RKO (cell line): ENCODE measurements around the gene COX19.

Source experiments
- DNase-seq: peaks from one replicate; pipeline ENCODE4 v3.0.0-alpha.2; 2016; ENCODE audit warnings: low spot score

COX19 gene

GRCh38 chr7:974820-975681 lies at the start of gene COX19:
Gene COX19, minus strand, starts transcription at chr7:975549. Its CDS starts 40 bp downstream, at chr7:975509.
- peak; percentile 88 for DNase-seq

GRCh38 chr7:1024331-1024841 lies 49.0 kb upstream of the COX19 start:
- DNase-seq, result no peak

GRCh38 chr7:1022801-1023465 lies 47.6 kb upstream of the COX19 start:
- no peak for DNase-seq

GRCh38 chr7:1022356-1022755 lies 47.0 kb upstream of the COX19 start:
- DNase-seq, result no peak

GRCh38 chr7:1021931-1022330 lies 46.6 kb upstream of the COX19 start:
- DNase-seq, result no peak

- DNase-seq, result no peak
Measured at GRCh38 chr7:1021366-1021765, 46.0 kb upstream of the COX19 start.

GRCh38 chr7:1020849-1021251 lies 45.5 kb upstream of the COX19 start:
- DNase-seq, result no peak

- DNase-seq, result no peak
Measured at GRCh38 chr7:1019789-1020610, 44.7 kb upstream of the COX19 start.

GRCh38 chr7:1019255-1019785 lies 44.0 kb upstream of the COX19 start:
- DNase-seq, result no peak

GRCh38 chr7:1018334-1018695 lies 43.0 kb upstream of the COX19 start:
- DNase-seq, result no peak

- DNase-seq, result no peak
Measured at GRCh38 chr7:1017586-1018333, 42.4 kb upstream of the COX19 start.

- DNase-seq, result no peak
Measured at GRCh38 chr7:1016577-1017531, 41.5 kb upstream of the COX19 start.

GRCh38 chr7:1015196-1016121 lies 40.1 kb upstream of the COX19 start:
- no peak for DNase-seq

- DNase-seq, result no peak
Measured at GRCh38 chr7:1014681-1015080, 39.3 kb upstream of the COX19 start.

GRCh38 chr7:1013581-1013980 lies 38.2 kb upstream of the COX19 start:
- DNase-seq, result no peak

GRCh38 chr7:1012716-1013095 lies 37.4 kb upstream of the COX19 start:
- DNase-seq, result no peak

GRCh38 chr7:1012004-1012715 lies 36.8 kb upstream of the COX19 start:
- DNase-seq, result no peak

- no peak for DNase-seq
Measured at GRCh38 chr7:1011297-1012003, 36.1 kb upstream of the COX19 start.
